SKM-1 treated with dmso at 0.1 percent for 144 hours (cell line): ENCODE results near the gene HOATZ.
A peak's percentile ranks its signal among the peaks of the same experiment; 100 is the strongest.

Experiments used
- DNase-seq: peaks from one replicate; lab custom pipeline; 2025; ENCODE audit not compliant: unreplicated experiment; lab: John Stamatoyannopoulos, UW

HOATZ gene

GRCh38 chr11:111575740-111576139 is 61.2 kb downstream of the HOATZ start:
- DNase-seq = no peak

GRCh38 chr11:111577821-111578220 is 63.2 kb downstream of the HOATZ start:
- DNase-seq = no peak

- DNase-seq = no peak
Observed at GRCh38 chr11:111581341-111581740, 66.8 kb downstream of the HOATZ start.

GRCh38 chr11:111582163-111582562 is 67.6 kb downstream of the HOATZ start:
- DNase-seq = no peak

- no peak for DNase-seq
Observed at GRCh38 chr11:111582881-111583280, 68.3 kb downstream of the HOATZ start.

- no peak for DNase-seq
Observed at GRCh38 chr11:111585371-111585770, 70.8 kb downstream of the HOATZ start.

GRCh38 chr11:111586388-111586831 is 71.8 kb downstream of the HOATZ start:
- DNase-seq = peak; percentile 45
